NCI-H2081 (cell line): ENCODE results near the gene KCNN3.
A peak's percentile ranks its signal among the peaks of the same experiment; 100 is the strongest.

Source experiments
- DNase-seq, 2 experiments: peaks; one replicate each; lab custom pipeline; 2025; lab: John Stamatoyannopoulos, UW

The KCNN3 gene

DNA sequence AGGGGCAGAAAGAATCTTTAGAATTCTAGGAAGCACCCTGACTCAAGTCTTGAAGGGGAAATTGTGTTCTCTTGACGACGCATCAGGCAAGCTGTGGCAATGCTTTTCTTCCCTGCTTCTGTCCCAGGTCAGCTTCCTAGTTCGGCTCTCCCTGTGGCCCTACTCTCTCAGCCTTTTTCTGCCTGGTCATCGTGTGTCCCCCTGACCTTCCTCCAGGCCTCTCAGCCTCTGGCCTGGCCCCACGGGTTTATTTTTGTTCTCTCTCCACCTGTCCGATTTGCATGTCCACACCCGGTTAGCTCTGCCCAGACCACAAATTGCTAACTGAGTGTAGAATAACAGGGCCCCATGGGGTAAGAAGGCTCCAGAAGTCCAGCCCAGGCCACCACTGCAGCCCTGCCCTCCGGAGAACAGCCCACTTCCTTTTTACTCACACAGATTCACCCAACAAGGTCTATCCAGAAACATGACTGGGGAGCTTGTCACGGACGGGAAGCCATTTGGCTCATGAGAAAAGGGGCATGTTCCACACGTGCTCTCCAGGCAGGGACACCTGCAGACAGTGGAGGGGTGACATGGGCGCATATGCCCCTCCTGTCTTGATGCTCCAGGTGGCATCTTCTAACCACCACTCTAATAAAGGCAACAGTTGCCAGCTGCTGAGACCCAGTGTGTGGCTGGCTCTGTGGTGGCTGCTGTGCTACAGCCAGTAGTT is 9.8 kb downstream of the KCNN3 start:
- no peak for DNase-seq

DNA sequence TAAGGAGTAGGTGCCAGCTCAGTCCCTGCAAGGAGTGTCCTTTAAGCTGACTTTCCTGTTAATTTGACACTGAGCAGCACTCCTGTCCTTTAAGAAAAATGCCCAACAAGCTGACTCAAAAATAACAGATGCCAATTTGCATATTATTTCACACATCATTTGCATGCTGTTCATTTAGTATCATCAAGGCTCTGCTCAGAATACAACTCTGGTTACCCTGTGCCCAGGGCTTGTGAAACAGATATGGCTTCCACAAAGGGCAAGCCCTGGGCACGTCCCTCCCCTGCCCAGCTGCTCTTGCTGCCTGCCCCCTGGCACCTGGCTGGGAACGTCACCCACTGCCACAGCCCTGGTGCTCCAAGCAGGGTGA is 10.3 kb downstream of the KCNN3 start:
- DNase-seq: no peak

DNA sequence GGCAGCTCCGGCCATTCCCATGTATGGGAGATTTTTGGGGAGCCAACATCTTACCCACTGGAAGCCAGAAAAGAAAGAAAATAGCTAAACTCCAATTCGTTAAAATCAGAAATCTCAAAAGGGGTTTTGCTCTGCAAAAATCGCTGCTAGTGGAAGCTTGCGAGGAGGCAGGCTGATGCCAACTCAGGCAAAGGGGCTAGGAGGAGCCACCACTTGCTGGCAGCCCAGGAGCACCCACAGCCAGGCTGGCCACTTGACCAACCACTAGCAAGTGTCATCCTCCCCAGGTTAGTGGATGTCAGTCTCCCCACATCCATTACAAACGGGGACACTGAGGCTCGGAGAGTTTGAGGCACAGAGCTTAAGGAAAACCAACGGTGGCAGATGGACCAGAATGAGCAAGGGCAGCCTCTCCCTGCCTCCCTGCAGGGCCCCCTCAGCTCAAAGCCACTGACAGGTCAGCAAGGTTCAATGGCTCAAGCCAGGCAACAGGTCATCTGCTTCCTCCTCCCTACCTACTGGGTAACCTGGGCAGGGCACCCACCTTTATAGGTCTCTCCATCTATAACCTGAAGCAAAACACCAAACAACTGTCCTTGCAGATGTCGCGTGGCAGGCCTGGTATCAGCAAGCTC is 10.8 kb downstream of the KCNN3 start:
- no peak for DNase-seq

DNA sequence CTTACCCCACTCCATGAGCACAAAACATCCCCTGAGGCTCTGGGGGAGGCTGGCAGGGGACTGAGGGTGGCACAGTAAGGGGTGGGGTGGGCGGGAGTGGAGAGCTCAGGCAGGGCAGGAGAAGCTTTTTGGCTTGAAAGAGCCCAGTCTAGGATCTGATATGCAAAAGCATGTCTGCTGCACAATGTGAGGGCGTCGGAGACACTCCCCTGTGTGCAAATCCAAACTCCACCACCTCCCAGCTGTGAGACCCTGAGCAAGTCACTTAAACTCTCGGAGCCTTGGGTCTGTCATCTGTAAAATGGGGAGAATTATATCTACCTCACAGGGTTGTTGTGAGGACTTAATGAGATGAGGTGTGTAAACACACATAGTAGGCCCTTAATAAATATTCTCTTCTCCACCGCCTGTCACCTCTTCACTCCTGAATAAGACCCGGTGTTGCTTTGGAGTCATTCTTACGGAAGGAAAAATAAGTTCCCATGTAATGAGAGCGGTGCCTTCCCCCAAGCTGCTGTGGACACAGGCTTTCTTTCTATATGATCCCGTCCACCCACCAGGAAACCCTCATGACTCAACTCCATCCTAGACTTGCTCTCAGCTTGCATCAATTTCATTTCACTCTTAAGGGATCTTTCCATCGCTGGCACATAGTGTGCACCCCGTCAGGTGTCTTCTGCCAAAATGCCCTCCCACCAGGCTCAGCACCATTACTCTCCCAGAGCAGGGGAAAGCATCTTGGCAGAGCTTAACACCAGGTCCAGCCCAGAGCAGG is 12.5 kb downstream of the KCNN3 start:
- no peak for DNase-seq

DNA sequence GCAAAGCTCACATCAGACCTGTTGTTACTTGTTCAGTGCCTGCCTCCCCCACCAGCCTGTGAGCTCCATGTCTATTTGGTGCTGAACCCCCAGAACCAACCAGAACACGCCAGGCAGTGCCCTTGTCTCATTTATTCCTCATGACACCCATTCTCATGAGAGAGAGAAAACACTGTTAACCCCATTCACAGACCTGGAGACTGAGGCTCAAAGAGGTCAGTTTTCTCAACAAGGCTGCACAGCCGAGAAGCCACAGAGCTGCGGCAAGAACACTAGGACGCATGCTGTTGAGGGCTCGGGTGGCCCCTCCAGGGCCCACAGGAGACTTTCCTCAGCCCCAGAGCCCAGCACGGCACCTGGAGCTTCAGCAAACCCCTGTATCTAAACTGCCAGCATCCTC is 13.1 kb downstream of the KCNN3 start:
- no peak for DNase-seq

DNA sequence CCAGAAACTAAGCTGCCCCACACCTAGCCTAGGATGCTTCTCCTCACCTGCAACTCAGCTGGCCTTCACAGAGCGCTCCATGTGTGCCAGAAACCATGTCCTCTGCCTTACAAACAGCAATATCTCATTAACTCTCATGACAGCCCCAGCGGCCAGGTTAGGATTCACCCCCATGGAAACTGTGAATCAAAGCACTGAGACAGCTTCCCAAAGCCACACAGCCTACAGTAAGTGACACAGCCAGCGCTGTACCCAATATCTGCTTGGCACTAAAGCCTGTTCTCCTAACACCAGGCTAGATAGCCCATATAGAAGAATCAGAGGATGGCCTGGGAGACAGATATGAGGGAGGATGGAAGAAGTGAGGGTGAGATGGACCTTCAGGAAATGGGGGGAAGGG is 13.5 kb downstream of the KCNN3 start:
- DNase-seq: no peak

DNA sequence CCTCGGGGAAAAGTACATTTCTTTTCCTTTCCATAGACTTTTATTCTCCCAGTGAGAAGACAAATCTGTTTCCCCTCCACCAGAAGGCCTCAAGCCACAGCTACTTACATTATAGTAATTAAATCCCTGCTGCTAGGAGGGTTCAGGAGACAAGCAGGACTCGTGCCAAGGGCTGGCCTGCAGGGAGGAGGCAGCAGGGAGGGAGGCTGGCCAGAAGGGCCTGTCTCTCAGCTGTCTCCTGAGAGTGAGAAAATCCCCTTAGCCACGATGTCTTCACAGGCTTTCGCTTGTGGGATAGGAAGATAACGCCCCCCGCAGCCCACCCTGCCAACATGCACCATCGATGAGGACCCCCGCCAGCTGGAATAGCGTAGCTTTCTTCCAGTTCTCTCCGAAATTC is 14.0 kb downstream of the KCNN3 start:
- peak; percentile 29 to 65 for DNase-seq

DNA sequence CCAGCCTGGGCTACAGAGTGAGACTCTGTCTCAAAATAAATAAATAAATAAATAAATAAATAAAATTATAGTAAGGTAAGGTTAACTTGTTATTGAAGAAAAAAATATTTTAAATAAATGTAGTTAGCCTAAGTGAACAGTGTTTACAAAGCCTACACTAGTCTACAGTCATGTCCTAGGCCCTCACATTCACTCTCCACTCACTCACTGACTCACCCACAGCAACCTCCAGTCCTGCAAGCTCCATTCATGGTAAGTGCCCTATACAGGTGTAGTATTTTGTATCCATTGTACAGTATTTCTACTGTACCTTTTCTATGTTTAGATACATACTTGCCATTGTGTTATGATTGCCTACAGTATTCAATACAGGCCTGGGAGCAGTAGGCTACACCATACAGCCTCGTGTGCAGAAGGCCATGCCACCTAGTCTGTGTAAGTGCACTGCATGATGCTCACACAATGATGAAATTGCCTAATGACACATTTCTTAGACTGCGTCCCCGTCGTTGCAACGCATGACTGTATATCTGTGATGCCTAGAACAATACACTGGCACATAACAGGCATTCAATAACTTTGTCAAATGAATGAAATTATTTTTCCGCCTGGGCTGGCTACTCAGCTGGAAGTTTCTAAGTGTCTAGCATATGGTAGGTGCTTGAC is 14.8 kb downstream of the KCNN3 start:
- no peak for DNase-seq

DNA sequence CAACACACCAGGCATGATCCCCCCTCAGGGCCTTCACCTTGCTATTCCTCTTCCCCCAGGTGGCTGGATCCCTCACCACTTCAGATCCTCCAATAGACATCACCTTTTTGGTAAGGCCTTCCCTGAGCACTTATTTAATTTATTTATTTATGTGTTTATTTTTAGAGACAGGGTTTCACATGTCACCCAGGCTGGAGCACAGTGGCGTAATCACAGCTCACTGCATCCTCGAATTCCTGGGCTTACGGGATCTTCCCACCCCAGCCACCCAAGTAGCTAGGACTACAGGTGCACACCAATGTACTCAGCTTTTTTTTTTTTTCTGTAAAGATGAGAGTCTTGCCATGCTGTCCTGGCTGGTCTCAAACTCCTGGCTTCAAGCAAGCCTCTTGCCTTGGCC is 17.2 kb downstream of the KCNN3 start:
- no peak for DNase-seq

DNA sequence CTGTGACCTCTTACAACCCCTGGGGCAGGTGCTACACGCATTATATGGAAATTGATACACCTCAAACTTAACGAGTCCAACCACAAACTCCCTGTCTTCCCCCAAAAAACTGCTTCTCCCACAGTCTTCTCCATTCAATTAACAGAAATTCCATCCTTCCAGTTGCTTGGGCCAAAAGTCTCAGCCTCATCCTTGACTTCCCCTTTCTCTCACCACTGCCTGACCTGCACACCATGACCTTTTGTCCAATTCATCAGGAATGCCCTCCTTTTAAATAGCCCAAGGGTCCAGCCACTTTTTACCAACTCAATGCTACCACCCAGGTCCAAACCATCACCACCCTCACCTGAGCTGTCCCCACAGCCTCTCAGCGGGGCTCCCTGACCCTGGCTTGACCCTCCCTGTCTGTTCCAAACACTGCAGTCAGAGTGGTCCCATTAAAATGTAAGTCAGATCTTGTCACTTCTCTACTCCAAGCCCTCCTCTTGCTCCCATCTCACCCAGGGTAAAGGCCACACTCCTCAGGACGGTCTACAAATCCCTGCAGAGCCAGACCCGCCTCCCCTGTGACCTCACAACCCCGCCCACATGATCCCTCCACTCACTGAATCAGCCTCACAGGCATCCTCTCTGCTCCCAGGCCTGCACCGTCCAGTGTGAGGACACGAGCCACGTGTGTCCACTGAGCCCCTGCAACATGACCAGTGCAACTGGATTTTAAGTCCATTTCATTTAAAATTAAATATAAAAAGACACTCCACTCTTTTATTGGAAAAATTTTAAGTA is 18.5 kb downstream of the KCNN3 start:
- no peak for DNase-seq

DNA sequence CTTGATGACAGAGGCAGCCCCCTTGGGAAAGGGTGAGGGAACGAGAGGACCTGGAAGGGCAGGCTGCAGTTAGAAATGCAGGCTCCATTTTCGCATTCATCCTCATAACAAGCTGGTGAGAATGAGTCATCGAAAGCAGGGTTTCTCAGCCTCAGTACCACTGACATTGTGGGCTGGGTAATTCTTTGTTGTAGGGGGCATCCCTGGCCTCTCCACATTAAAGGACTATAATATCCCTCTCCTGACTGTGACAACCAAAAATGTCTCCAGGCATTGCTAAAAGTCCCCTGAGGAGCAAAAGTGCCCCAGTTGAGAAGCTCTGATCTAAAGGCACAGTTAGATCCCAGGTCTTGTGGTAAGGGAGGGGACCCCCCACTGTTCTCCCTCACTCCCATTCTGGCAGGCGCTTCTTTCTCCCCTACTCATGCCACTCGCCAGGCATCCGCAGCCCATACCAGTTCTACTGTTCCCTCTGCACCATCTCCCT is 20.4 kb downstream of the KCNN3 start:
- no peak for DNase-seq

DNA sequence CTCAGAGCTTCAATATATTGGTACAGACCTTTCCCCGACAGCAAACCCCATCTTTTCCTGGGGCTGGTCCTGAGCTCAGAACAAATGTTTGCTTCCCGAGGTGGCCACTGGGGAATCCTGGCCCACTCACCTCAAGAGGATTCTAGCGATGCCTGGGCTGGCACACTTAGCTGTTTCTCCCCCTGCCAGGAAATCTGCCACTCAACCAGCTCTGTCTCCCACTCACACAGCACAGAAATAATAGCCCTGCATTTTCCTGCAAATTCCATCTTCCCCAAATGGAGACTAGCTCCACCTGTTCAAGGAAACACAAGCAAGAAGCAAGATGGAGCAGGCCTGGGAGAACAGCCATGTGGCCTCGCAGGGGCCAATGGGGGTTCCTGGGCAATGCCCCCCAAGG is 21.1 kb downstream of the KCNN3 start:
- no peak for DNase-seq

DNA sequence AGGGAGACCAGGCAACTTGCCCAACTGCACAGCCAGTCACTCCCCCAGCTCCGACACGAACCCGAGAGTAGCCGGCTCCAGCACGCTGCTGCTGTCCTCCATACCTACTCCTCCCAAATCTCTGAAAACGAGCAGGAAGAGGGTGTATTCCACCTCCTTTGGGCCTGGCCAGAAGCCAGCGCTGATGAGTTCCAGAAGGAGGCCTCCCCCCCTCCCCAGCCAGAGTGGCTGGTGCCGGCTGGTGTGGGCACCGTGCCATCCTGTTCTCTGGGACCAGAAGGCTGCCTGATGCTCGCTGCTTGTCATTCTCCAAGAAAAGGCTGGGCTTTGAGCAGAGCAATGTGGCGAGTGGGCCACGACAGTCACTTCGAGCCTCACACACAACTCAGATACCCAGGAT is 22.2 kb downstream of the KCNN3 start:
- peak; percentile 87 for DNase-seq

DNA sequence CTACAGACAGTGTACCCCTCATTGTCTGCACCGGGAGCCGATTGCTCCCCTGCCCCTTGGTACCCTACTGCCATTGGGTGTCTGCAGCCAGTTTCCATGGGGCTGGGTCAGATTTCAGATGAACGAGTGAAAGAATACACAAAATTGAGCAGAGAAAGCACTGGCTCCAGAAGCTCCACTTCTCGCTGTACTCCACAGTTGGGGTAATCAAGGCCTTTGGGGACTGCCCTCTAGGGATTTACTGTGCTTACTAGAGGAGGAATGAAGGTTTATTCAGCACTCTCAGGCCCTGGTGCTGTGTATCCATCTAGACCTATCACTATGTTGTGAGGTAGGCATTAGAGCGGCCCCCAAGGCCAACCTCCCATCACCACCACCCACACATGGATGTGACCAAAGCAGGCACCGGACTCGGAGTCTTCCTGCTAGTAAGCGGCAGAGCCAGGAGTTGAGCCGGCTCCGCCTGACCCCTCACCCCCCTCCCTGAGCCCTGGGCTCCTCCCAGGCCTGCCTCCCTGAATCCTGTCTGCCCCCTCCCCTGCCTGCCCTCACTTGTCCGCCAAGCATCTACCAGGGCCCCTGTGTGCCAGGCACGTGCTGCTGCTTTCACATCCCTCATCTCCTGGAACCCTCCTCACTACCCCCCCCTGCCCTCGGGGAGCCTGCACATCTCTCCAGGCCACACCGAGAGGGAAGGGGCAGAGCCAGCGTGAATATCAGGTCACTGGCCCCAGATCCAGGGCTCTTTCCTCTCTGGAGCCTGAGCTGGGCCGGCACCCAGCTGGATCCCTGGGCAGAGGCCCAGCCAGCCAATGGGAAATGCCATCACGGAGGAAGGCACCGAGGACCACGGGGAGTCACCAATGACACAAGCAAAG is 23.3 kb downstream of the KCNN3 start:
- DNase-seq: no peak

DNA sequence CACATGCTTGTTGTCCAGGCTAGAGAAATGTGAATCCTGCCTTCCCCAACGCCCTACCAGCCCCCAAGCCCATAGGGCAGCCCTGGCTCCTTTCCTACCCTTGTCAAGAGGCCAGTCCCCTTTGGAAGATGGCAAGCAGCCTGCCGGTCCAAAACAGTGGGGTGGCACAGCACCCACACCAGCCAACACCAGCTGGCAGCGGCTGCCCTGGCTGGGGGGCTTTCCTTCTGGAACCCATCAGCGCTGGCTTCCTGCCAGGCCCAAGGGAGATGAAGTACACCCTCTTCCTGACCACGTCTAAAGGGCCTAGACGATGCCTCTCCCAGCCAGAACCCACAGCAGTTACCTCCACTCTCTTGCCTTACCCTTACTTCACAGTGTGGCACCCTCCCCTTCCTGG is 24.2 kb downstream of the KCNN3 start:
- no peak for DNase-seq

DNA sequence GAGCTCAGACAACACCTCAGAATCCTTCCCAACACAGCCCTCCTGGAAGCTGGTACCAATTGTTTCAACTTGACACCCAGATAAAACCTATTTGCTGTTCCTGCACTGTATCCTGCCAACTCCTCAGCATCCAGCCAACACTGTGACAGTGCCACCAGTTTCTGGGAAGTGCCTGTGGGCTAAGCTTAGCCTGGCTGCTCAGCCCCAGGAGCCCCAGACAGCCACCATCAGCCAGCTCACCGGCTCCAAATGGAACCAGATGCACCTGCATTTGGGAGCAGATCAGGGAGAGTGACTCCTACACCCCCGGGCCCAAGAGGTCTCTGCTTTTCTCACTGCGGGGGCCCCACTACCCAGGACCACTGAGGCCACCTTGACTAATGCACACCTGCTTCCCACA is 24.9 kb downstream of the KCNN3 start:
- no peak for DNase-seq

DNA sequence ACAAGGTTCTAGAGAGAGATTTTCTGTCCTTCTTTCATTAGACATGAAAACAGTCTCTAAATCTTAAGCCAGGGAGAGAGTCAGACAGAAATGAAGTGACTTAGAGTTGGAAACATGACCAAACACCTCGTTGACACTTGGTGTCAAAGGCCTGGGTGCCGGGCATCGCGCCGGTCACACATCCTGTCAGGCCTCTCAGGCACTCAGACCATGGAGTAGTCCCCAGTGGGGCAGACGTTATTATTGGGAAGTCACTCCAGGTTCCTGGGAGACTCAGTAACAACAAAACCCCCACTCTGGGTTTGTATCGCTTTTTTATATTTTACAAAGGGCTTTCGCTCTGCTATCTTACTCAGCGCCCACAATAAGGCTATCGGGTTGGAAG is 25.8 kb downstream of the KCNN3 start:
- DNase-seq: no peak

DNA sequence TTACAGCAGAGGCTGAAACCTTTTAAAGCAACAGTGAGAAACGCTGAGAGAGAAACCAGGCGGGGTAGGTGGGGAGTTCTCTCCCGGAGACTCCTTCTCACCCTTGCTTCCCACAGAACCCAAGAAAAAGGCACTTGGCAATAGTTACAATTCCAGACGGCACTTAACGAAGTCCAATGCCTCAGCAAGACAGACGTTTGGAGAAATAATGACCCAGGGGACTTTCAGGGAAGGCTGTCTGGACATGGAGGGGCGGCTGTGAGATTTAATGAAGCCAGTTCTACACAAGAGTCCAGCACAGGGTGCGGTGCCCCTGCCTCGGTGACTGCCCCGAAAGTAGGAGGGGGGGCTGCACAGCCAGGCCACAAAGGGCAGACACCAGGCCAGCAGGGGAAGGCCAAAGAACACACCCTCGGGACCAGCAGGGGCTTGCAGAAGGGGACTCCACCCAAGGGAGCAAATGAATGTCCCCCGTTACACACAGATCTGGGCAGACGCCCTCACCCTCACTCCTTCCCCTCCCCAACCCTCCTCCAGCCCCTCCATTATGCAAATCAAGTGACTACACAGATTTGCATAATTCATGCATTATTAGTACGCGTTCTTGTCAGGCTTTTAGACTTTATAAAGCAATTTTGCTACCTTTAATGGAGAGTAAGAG is 26.3 kb downstream of the KCNN3 start:
- DNase-seq: no peak

DNA sequence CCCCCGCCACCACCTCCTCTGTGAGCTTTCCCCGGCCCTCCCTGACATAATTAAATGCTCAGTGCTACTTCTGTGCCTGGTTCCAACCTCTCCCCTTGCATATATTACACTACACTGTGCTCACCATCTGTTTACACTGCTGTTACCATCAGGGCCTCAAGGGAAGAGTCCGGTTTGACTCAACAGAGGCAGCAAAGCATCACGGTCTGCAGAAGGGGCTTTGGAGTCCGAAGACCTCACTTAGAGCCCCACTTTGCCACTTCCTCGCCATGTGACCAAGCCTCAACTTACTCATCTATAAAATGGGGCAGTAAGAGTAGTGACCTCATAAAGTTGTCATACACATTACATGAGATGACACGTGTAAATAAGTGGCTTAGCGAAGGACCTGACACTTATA is 27.4 kb downstream of the KCNN3 start:
- DNase-seq: no peak

DNA sequence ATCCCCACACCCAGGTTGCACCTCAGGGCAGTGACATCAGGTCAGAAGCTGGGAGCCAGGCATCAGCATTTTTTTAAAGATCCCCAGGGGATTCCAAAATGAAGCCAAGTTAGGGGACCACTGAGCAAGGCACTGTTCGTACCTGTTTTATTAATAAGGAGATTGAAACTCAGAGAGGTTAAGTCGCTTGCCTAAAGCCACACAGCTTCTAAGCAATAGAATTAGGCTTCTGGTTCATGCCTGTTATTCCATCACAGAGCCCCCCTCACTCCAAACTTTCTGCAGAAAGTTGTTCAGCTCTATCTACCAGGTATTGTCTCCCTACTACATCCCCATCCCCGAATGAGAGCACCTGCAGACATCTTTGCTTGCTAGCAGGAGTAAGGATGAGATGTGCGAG is 28.7 kb downstream of the KCNN3 start:
- DNase-seq: no peak
